HG02610 (cell line): ENCODE data around the gene DUOXA2.
"Not testable (repeated sequence)": the region's sequence is repeated elsewhere in the genome, so short reads cannot be mapped to it uniquely, and the experiment has no call there.

Experiments used
- ATAC-seq: cut with Tn5 transposase; IDR thresholded peaks from one replicate; pipeline ENCODE4 v1.9.1; 2021; ENCODE audit warnings: mild to moderate bottlenecking, moderate library complexity; ENCODE audit not compliant: unreplicated experiment

DUOXA2 gene

DNA sequence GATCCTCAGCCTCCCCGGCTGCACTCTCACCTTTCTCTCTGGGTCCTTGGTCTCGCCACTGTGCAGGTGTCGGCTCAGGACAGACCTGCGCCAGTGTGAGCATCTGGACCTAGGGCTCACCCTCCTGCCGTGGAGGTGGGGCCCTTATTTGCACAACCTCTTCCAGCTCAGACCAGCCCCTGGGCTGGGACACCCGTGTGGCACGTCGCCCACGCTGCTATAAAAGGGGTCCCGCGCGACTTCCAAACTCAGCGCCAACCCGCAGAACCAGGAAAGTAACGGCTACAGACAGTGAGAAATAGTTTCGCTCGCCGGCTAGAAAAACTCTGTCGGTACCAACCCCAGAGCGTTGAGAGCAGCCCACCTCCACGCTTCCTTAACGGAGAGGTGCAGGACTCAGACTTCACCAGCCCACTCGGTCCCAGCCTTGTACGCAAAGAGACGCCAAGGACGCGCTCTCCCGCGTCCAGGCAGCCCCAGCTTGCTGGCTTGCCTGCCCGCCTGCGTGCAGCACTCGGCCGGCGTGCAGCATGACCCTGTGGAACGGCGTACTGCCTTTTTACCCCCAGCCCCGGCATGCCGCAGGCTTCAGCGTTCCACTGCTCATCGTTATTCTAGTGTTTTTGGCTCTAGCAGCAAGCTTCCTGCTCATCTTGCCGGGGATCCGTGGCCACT lies at the start of gene DUOXA2, which contains the start of gene DUOX2:
TSS of gene DUOXA2 (plus strand) at position 251 of the 675 bp plus-strand sequence. CDS start at position 531, 280 bp downstream.
TSS of gene DUOX2 (minus strand) at position 97 of the 675 bp plus-strand sequence. CDS start 761 bp downstream, outside the sequence.
- ATAC-seq: no peak

- no peak for ATAC-seq
These were observed 49.7 kb upstream of the DUOXA2 start for GRCh38 chr15:45064386-45064785.

DNA sequence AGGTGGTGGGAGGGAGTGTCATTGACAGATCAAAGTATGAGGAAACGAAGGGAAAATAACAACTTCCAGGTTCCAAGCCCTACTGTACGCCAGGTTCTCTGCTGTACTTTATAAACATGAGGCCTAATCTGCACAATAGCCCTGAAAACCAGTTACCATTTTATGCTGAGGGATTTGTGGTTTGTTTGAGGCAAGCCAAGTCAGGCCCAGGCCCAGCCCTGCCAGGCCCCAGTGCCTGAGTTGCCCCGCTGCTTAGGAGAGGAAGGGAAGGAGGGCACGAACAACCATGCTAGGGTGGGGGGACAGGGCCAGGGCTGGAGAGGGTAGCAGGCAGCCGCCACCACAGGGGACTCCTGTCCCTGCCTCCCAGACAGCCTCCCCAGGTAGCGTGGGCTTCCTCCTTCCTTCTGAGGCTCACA lies 44.2 kb upstream of the DUOXA2 start:
- ATAC-seq: not testable (repeated sequence)

GRCh38 chr15:45073602-45074001 lies 40.5 kb upstream of the DUOXA2 start:
- ATAC-seq: not testable (repeated sequence)

DNA sequence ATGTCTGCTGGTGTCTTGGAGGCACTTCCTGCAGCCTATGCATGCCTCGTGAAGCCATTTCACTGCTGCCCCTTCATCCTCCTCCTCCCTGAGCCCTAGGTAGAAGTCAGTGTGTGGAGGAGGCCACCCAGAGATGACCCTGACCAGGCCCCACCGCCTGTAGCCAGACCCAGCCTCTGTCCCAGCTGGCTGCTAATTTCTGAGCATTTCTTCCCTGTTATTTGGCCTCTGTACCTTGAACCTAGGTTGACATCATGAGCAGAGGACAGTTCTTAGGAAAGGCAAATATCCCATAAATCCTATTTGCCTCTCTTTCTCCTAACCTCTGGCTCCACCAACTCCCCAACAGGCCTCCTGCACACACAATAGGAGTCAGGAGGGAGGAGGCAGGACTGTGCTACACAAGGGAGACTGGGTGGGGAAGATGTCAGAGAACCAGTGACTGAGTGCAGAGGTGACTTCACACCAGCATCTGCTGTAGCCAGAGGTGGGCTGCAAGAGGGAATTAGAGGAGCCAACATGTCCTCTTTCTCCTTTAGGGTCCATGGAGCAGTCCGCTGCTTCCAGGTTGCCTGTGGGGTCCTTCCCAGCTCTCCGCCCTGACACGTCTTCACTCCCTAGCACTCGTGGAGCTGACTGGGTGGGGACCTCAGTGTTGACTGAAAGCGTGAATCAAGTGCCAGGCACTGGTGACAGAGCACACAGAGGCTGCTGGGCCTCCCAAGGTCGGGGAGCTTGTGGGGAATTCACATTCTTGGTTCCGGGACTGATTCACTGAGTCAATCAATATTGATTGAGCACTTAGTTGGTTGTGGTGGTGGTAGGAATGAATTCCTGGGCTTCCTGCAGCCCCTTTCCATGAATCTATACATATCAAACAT lies 38.4 kb upstream of the DUOXA2 start:
- ATAC-seq: not testable (repeated sequence)

GRCh38 chr15:45077391-45077790 lies 36.7 kb upstream of the DUOXA2 start:
- ATAC-seq: not testable (repeated sequence)

- not testable (repeated sequence) for ATAC-seq
These were observed 34.9 kb upstream of the DUOXA2 start for GRCh38 chr15:45079201-45079600.

GRCh38 chr15:45079628-45080246 lies 34.4 kb upstream of the DUOXA2 start:
- ATAC-seq: not testable (repeated sequence)

DNA sequence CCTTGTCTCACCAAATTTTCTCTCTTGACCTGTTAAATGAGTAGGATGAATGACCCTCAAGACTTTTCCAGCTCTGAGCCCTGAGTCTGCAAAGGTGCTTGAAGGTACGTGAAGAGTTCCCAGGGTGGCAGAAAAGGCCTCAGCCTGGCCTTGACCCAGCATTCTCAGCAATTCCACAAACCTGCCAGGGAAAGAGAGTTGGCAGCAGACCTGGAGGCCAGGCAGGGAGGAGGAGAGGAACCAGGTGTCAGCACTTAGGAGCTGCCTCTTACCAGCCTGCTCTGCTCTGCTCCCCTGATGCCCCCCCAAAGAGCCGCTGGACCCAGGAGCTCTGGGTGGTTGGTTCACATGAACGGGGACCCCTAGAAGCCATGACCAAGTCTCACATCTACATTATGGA lies 33.5 kb upstream of the DUOXA2 start:
- not testable (repeated sequence) for ATAC-seq

GRCh38 chr15:45082412-45082811 lies 31.7 kb upstream of the DUOXA2 start:
- ATAC-seq: not testable (repeated sequence)

DNA sequence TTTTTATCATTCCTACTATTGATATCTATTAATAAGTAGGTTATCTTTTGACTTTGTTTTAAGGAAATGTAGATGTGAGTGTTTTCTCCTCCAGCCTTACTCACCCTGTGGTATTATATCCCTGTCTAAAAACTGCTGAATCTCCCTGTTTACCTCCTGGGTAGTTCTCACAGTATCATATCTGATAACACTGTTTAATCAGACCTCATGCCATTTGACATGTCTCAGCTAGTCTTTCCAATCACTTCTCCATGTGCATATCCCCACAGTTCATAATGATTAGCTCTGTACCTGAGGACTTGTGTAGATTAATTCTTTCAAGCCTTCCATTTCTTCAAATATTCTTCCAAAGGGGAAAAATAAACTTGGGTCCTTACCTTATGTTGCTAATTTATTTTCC lies 30.9 kb upstream of the DUOXA2 start:
- no peak for ATAC-seq

DNA sequence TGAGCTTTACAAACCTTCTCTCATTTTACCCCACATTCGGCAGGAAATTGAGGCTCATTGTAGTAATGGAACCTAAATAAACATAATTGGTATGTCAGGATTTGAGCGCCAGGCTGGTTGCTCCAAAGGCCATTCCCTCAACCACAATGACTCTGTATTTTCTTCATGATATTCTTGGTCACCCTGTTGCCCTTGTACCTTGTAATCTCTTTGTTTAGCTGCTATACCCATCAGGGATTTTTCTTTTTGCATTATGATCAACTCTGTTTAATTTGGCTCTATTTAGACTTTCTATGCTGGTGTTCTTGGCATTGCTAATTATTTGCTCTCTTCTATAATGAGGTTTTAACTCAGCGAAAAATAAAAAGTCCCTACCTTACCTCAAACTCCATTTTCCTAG lies 30.0 kb upstream of the DUOXA2 start:
- no peak for ATAC-seq

DNA sequence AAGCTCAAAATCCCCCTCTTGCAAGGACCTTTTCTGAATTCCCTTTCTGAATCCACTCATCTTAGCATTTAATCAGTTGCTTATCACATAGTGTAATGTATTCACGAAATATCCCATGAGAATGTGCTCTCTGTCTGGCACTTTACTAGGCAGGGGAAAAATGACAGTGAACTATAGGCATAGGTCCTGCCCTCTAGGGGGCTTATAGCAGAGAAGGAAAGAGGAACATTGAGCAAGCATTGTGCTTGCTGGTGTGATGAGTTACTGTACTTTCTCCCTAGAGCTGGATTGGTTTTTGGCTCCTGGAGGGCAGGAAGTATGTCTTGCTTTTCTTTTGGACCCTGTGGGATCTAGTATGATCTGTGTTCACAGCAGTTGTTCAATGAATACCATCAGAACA lies 26.6 kb upstream of the DUOXA2 start:
- ATAC-seq: no peak

DNA sequence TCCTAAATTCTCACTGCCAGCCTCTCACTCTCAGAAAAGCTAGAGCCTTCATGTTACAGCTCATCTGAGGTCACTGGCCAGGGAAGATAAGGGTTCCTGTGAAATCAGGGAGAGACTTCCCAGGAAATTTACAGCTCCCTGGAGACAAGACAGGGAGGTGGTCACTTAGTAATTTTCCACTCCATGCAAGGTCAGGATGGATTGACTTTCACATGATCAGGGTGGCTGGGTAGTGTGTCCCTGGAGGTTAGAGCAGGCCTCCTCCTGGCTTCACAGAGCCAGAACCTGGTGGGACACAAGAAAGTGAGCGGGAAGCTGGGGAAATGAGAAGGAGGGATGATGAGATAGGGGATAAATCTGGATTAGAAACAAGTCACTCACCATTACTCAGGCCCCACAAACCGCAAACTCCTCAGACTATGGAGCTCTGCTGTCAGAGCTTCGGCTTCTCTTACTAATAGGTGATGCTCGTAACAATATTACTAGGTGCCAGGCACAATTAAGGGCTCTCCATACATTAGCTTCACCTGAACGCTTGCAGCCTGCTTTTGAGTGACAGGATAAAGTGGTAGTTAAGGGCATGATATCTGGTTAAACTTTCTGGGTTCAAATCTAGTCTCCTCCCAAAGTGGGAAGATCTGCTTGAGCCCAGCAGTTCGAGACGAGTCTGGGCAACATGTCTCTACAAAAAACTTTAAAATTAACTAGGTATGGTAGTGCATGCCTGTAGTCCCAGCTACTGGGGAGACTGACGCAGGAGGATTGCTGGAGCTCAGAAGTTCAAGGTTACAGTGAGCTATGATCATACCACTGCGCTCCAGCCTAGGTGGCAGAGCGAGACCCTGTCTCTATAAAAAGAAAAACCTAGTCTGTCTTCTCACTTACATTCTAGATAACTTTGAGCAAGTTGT lies 25.1 kb upstream of the DUOXA2 start:
- ATAC-seq: no peak

DNA sequence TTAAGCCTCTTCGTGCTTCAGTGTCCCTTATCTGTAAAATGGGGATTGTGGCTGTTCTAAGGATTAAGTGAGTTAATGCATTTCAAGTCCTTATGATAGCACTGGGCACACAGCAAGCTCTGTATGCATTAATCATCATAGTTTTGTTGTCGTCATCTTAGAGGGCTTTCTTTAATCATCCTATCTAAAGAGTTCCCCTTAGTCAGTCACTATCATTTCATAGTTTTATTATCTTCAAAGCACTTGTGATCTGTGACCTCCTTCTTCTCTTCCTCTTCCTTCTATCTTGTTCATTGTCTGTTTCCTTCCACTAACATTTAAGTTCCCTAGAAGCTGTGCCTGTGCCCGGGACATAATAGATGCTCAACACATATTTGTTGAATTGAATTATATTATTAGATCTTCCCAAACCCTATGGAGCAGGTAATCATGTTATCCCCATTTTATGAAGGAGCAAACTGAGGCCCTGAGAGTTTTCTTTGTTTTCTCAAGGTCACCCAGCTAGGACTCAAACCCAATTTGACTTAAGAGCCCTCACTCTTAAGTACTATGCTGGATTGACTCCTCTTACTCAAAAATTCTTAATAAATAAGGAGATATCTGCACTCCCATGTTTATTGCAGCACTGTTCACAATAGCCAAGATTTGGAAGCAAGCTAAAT lies 24.3 kb upstream of the DUOXA2 start:
- ATAC-seq: no peak

DNA sequence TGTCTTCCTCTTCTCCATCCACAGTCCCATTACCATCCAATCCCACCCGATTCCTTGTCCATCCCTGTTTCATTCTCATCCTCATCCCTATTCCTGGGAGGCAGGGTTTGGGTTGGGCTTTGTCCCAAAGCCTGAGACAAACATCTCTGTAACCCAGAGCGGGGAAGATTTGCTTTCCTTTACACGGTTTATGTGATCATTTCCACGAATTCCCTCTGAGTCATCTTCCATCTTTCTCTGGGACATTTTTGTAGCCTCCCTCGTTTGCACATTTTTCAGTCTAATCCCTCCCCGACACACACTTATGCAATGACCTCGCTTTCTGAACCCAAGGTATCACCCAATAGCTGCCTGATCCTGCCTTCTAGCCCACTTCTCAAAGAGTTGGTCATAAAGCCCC lies 23.0 kb upstream of the DUOXA2 start:
- ATAC-seq: no peak

- ATAC-seq: no peak
These were observed 22.6 kb upstream of the DUOXA2 start for GRCh38 chr15:45091576-45091975.

- ATAC-seq: no peak
These were observed 21.1 kb upstream of the DUOXA2 start for GRCh38 chr15:45093013-45093412.

GRCh38 chr15:45093622-45094357 lies 20.3 kb upstream of the DUOXA2 start:
- ATAC-seq: no peak
